PC-9 (cell line): Measurements from ENCODE around the gene CLPSL2. TPM values are rescaled to one million over a fixed set of nuclear protein-coding genes. Genes with fewer than 3 reads are reported as not detected.

Experiments used
- BruUV-seq: library from RNA; stranded (reverse); fragments of 400-500 nt; replicated peaks from 2 replicates; lab custom pipeline; 2021; lab: Mats Ljungman, UMichigan
- CTCF ChIA-PET: fragments of 300-600 bp; sonication (Branson Sonifier 250); formaldehyde crosslinking; loops from one replicate; lab custom pipeline; 2022; ENCODE audit warnings: antibody characterized with exemption; lab: Charles Lee
- POLR2A ChIA-PET: fragments of 300-600 bp; sonication (Branson Sonifier 250); formaldehyde crosslinking; loops from one replicate; lab custom pipeline; 2022; ENCODE audit warnings: antibody characterized with exemption; ENCODE audit not compliant: unreplicated experiment; lab: Charles Lee
- DNase-seq, 2 experiments: peaks; one replicate each; pipeline versions ENCODE4 v3.0.0 to v3.0.0-alpha.2; 2015 to 2022; ENCODE audit warnings: mixed read lengths in 1 of 2
- H2AFZ ChIP-seq: fragments of 200-600 bp; sonication (generic); 2 replicates; pipeline ENCODE4 v1.8.1; 2017; ENCODE audit warnings: antibody characterized with exemption
- H3F3A ChIP-seq: fragments of 200-600 bp; sonication (generic); 2 replicates; pipeline ENCODE4 v1.8.1; 2017; ENCODE audit warnings: antibody characterized with exemption, mild to moderate bottlenecking, low read depth; ENCODE audit not compliant: insufficient read depth
- H3K27ac ChIP-seq: fragments of 200-600 bp; sonication (generic); 2 replicates; pipeline ENCODE4 v1.6.1; 2016; ENCODE audit warnings: mixed run types
- H3K27me3 ChIP-seq: fragments of 200-600 bp; sonication (generic); 2 replicates; pipeline ENCODE4 v1.6.1; 2016; ENCODE audit warnings: low read depth, mixed run types; ENCODE audit not compliant: insufficient read depth
- H3K36me3 ChIP-seq: fragments of 200-600 bp; sonication (generic); 2 replicates; pipeline ENCODE4 v1.6.1; 2016; ENCODE audit warnings: low read depth, mixed run types
- H3K4me1 ChIP-seq: fragments of 200-600 bp; sonication (generic); replicated peaks from 2 replicates; pipeline ENCODE4 v1.6.1; 2016; ENCODE audit warnings: mixed run types; ENCODE audit not compliant: insufficient read depth
- H3K4me2 ChIP-seq: fragments of 200-600 bp; sonication (generic); 2 replicates; pipeline ENCODE4 v1.6.1; 2017; ENCODE audit warnings: mixed run types
- H3K4me3 ChIP-seq: fragments of 200-600 bp; sonication (generic); 2 replicates; pipeline ENCODE4 v1.6.1; 2016; ENCODE audit warnings: mixed run types
- H3K79me2 ChIP-seq: fragments of 200-600 bp; sonication (generic); 2 replicates; pipeline ENCODE4 v1.6.1; 2017; ENCODE audit warnings: low read depth, mixed run types
- H3K9me2 ChIP-seq: fragments of 200-600 bp; sonication (generic); 2 replicates; pipeline ENCODE4 v1.8.1; 2017; ENCODE audit warnings: mild to moderate bottlenecking; ENCODE audit not compliant: insufficient read depth
- H3K9me3 ChIP-seq: fragments of 200-600 bp; sonication (generic); 2 replicates; pipeline ENCODE4 v1.8.1; 2016; ENCODE audit warnings: low read depth; ENCODE audit not compliant: insufficient read depth
- H4K20me1 ChIP-seq: fragments of 200-600 bp; sonication (generic); 2 replicates; pipeline ENCODE4 v1.8.1; 2017; ENCODE audit not compliant: insufficient read depth
- EZH2 ChIP-seq: fragments of 200-600 bp; sonication (generic); IDR thresholded peaks from 2 replicates; pipeline ENCODE4 v1.8.0; 2017; ENCODE audit warnings: antibody characterized with exemption, low read depth
- intact Hi-C: fragments of 100-400 bp; cut with micrococcal nuclease; formaldehyde crosslinking; loops from one replicate; pipeline ENCODE4 v1.10.0; 2022; ENCODE audit not compliant: unreplicated experiment
- total RNA-seq: library from RNA; stranded (reverse); gene quantifications from 2 replicates; pipeline ENCODE4 v1.2.3, GENCODE V29; 2021
- TF ChIP-seq, protein P1 (sequence below): fragments of 200-600 bp; sonication (generic); conservative IDR thresholded peaks from 2 replicates; pipeline ENCODE4 v1.6.1; 2017; ENCODE audit warnings: mixed run types, antibody characterized with exemption, mild to moderate bottlenecking, moderate library complexity

The CLPSL2 gene
- total RNA-seq, 1 experiment from 2014 or later = 0.76 TPM

DNA sequence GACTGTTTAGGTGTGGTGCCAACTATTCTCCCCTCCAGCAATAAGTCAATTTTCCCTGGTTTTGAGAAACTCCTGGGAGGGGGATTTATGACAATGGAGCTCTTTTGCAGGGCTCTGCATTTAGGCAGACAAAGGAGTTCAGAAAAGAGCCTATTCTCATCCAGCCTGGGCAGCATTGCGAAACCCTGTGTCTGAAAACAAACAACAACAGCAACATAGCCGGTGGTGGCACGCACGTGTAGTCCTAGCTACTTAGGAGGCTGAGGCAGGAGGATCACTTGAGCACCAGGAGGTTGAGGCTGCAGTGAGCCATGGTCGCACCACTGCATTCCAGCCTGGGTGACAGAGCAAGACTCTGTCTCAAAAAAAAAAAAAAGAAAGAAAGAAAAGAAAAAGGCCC is 14.3 kb downstream of the CLPSL2 start:
- intact Hi-C loops = no loop called here
- H3K36me3 ChIP-seq = no peaks in the 10 kb centered on the region
- H3K4me2 ChIP-seq = no peak overlapping the region
- no peak overlapping the region for H3K27ac ChIP-seq
- H3K27me3 ChIP-seq = peaks cover 4% of the 10 kb centered on the region; the same call in 1 of the 2 replicates
- no TSS peak for BruUV-seq
- no peaks in the 10 kb centered on the region for H3K9me2 ChIP-seq
- ChIA-PET CTCF (interaction anchor here (0.7 kb wide), 1 partner anchor 19 kb away, joined by 4 read pairs; no protein-coding TSS in a partner anchor), POLR2A (no interaction called here)
- no peaks in the 10 kb centered on the region for H3K9me3 ChIP-seq
- H3K79me2 ChIP-seq = no peaks in the 10 kb centered on the region
- no peak for DNase-seq
- H3K4me1 ChIP-seq = no peaks in the 10 kb centered on the region
- H4K20me1 ChIP-seq = no peaks in the 10 kb centered on the region
- TF ChIP-seq, protein P1, sequence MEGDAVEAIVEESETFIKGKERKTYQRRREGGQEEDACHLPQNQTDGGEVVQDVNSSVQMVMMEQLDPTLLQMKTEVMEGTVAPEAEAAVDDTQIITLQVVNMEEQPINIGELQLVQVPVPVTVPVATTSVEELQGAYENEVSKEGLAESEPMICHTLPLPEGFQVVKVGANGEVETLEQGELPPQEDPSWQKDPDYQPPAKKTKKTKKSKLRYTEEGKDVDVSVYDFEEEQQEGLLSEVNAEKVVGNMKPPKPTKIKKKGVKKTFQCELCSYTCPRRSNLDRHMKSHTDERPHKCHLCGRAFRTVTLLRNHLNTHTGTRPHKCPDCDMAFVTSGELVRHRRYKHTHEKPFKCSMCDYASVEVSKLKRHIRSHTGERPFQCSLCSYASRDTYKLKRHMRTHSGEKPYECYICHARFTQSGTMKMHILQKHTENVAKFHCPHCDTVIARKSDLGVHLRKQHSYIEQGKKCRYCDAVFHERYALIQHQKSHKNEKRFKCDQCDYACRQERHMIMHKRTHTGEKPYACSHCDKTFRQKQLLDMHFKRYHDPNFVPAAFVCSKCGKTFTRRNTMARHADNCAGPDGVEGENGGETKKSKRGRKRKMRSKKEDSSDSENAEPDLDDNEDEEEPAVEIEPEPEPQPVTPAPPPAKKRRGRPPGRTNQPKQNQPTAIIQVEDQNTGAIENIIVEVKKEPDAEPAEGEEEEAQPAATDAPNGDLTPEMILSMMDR = no peak
- TF ChIP-seq EZH2 = no peak
- no peaks in the 10 kb centered on the region for H3F3A ChIP-seq
- H2AFZ ChIP-seq = no peak overlapping the region
- H3K4me3 ChIP-seq = no peak overlapping the region

DNA sequence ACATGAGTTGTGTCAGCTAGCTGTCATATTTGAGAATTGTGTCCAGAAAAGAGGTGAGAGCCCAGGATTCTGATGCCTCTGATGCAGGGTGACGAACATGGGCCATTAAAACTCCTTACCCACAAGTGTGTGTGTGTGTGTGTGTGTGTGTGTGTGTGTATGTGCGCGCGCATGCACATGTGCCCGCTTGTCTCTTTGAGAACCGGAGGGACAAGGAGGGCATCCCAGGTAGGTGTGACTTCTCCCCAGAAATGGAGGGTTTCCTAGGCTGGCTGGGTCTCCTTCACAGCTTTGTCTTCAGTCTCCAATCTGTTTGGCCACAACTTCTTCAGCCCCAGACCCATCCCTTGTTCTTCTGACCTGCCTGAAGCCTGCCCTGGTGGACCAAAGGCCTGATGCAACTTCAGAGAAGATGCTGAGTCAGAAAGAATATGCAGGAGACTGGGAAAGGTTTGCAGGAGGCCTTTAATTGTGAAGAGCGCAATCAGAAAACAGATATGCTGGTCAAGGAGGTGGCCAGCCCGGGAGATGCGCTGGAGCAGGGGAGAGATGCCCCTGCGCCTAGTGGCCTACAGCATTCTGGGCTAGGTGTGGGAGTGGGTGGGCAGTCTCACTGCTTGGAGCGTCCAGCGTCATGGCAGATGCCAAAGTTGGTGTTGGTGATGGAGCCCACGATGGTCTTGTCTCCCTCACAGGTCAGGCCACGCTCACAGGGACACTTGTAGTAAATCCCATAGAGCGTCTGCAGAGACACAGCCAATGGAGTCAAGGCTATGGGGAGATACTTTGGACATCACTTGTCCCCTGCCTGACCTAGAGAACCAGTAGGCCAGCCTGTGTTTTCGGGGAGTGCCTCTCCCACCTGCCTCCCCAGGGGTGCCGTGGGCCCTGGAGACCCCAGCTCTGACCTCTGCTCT is 18.4 kb downstream of the CLPSL2 start:
- ChIA-PET POLR2A (no interaction called here), CTCF (no interaction called here)
- Histone ChIP-seq H3K4me2 (no peak overlapping the region), H4K20me1 (no peaks in the 10 kb centered on the region), H3K4me1 (no peaks in the 10 kb centered on the region), H3K27ac (no peak overlapping the region), H3K9me3 (no peaks in the 10 kb centered on the region), H3K4me3 (no peak overlapping the region), H3F3A (no peaks in the 10 kb centered on the region), H3K9me2 (no peaks in the 10 kb centered on the region), H2AFZ (no peak overlapping the region), H3K36me3 (no peaks in the 10 kb centered on the region), H3K27me3 (no peaks in the 10 kb centered on the region), H3K79me2 (no peaks in the 10 kb centered on the region)
- DNase-seq = no peak
- no TSS peak for BruUV-seq
- TF ChIP-seq, protein P1 = no peak
- no peak for TF ChIP-seq EZH2
- intact Hi-C loops = no loop called here

DNA sequence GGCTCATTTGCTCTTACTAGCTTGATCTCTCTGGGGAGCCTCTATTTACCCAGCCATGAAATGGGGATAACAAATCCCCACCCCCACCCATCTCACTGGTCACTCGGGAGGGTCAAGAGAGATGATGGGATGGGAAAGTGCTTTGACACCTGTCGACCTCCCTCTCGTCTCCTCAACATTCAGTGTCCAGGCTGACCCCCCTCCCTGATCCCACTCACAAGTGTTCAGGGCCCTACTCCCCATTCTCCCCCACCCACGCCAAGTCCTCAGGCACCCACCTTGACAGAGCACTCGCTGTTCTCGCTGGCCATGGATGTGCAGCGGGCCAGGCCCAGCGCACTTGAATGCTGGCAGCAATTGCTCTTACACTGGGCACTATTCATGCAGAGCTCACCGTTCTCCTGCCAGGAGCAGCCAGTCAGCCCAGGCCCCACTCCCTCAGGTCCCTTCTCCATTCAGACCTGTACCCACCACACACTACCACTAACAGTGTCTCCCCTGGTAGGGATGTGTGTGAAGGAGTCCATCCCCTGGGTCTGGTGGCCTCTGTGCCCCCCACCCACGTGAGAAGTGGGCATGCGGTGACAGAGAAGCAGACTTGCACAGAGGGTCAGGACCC is 19.2 kb downstream of the CLPSL2 start:
- H2AFZ ChIP-seq = no peak overlapping the region
- H3F3A ChIP-seq = no peaks in the 10 kb centered on the region
- H3K4me1 ChIP-seq = no peaks in the 10 kb centered on the region
- no peak overlapping the region for H3K4me3 ChIP-seq
- H3K9me2 ChIP-seq = no peaks in the 10 kb centered on the region
- no peaks in the 10 kb centered on the region for H3K36me3 ChIP-seq
- no peaks in the 10 kb centered on the region for H4K20me1 ChIP-seq
- no peaks in the 10 kb centered on the region for H3K27me3 ChIP-seq
- ChIA-PET CTCF (no interaction called here), POLR2A (no interaction called here)
- no TSS peak for BruUV-seq
- H3K79me2 ChIP-seq = no peaks in the 10 kb centered on the region
- no peaks in the 10 kb centered on the region for H3K9me3 ChIP-seq
- TF ChIP-seq EZH2 = no peak
- TF ChIP-seq, protein P1 = no peak
- no peak overlapping the region for H3K4me2 ChIP-seq
- no peak overlapping the region for H3K27ac ChIP-seq
- no peak for DNase-seq
- intact Hi-C loops = no loop called here
